ENCODE measurements around the gene HS1BP3.

DNA sequence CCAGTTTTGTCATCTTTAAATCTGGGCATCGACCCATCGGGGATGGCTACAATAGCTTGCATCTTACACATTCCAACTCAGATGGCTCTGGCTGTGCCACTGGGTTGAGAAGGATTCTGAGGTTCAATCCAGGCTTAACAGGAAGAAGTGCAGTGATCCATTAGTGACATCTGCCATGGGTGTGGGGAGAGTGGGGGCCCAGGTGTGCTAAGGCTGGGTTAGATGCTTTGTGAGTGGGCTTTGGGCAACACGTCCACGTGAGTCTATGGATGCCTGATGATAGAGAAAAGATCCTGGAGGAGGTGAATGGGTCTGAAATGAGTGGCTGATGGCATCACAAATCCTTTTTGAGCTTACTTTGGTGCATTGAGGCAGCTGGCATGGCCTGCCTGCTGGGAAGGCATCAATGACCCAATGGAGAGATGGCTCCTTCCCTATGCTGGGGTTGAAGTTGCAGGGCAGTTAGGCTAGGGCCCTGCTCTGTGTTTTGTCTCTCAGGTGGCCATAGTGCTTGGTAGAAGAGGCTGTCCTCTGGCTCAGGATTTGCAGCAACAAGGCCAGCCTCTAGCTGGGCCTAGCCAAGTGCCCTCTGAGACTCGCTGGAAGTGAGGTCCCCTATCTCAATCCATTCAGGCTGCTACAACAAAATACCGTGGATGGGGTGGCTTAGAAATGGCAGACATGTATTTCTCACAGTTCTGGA is 56.7 kb downstream of the HS1BP3 start:
- TF ChIP-seq, protein P1, sequence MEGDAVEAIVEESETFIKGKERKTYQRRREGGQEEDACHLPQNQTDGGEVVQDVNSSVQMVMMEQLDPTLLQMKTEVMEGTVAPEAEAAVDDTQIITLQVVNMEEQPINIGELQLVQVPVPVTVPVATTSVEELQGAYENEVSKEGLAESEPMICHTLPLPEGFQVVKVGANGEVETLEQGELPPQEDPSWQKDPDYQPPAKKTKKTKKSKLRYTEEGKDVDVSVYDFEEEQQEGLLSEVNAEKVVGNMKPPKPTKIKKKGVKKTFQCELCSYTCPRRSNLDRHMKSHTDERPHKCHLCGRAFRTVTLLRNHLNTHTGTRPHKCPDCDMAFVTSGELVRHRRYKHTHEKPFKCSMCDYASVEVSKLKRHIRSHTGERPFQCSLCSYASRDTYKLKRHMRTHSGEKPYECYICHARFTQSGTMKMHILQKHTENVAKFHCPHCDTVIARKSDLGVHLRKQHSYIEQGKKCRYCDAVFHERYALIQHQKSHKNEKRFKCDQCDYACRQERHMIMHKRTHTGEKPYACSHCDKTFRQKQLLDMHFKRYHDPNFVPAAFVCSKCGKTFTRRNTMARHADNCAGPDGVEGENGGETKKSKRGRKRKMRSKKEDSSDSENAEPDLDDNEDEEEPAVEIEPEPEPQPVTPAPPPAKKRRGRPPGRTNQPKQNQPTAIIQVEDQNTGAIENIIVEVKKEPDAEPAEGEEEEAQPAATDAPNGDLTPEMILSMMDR (IDR thresholded peaks at IDR 0.05 in 4 of 5, conservative IDR thresholded peaks at IDR 0.05 in 1 of 5), result no peak
- no peak for TF ChIP-seq POLR2A (IDR thresholded peaks at IDR 0.05)

Data from gastrocnemius medialis (tissue), 4 donors.